Measurements from ENCODE around the gene CRISPLD2. TPM values are rescaled to one million over a fixed set of nuclear protein-coding genes. Genes with fewer than 3 reads are reported as not detected.

The CRISPLD2 gene
- total RNA-seq, 2 experiments from 2014 or later = 0.47 to 0.99 TPM

DNA sequence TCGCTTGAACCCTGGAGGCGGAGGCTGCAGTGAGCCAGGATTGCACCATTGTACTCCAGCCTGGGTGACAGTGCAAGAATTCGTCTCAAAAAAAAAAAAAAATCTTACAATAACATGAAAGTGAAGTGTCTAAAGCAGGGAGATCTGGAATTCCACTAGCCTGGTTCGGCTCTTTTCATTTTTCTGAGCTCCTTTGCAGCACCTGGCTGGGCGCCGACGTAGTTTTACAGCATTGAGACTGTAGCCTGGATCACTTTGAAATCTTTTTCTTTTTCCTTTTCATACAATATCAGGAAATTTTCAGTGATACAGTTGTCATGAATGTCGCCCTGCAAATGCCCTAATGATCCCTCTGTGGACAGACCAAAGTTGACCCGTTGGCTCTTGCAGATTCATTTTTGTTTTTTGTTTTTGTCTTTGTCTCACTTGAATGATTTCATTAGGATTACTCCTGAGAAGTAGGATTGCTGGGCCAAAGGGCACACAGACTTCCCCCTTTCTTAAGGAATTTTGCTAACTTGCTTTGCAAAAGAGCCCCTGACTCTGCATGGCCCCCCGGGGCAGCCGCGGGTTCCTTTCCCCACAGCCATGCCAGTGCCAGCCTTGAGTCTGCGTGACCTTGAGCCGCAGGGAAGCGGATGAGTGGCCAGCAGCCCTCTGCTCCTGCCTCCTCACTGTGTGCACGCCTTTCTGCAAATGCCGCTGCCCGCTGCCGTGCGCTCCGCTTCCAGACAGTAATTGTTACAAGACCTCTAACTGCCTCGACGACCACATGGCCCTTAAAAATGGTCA is 28.0 kb downstream of the CRISPLD2 start:
- no peak overlapping the region for H2AFZ ChIP-seq (ENCODE audit: low read length)
- H3K4me2 ChIP-seq (ENCODE audit: low read length) = no peak overlapping the region
- H3K36me3 ChIP-seq (ENCODE audit: insufficient read depth, low read length) = no peaks in the 10 kb centered on the region
- H3K4me1 ChIP-seq (ENCODE audit: insufficient read depth, low read length, poor library complexity, severe bottlenecking) = no peaks in the 10 kb centered on the region
- no peaks in the 10 kb centered on the region for H3K9me3 ChIP-seq (ENCODE audit: low read length)
- no TSS peak for BruUV-seq (replicated peaks)
- TF ChIP-seq, protein P1, sequence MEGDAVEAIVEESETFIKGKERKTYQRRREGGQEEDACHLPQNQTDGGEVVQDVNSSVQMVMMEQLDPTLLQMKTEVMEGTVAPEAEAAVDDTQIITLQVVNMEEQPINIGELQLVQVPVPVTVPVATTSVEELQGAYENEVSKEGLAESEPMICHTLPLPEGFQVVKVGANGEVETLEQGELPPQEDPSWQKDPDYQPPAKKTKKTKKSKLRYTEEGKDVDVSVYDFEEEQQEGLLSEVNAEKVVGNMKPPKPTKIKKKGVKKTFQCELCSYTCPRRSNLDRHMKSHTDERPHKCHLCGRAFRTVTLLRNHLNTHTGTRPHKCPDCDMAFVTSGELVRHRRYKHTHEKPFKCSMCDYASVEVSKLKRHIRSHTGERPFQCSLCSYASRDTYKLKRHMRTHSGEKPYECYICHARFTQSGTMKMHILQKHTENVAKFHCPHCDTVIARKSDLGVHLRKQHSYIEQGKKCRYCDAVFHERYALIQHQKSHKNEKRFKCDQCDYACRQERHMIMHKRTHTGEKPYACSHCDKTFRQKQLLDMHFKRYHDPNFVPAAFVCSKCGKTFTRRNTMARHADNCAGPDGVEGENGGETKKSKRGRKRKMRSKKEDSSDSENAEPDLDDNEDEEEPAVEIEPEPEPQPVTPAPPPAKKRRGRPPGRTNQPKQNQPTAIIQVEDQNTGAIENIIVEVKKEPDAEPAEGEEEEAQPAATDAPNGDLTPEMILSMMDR (conservative IDR thresholded peaks at IDR 0.05; ENCODE audit: low read length) = no peak
- no peak for TF ChIP-seq EZH2phosphoT487 (IDR thresholded peaks at IDR 0.05; ENCODE audit: borderline replicate concordance, low read depth, low read length)
- DNase-seq (ENCODE audit: low spot score) = no peak
- ChIA-PET CTCF (ENCODE audit: unreplicated experiment) (interaction anchor here (0.6 kb wide), 1 partner anchor 10 kb away, joined by 4 read pairs; no protein-coding TSS in a partner anchor), POLR2A (no interaction called here)
- H3K9me2 ChIP-seq (ENCODE audit: insufficient read depth, low read length) = no peaks in the 10 kb centered on the region
- intact Hi-C loops (cut with micrococcal nuclease; ENCODE audit: unreplicated experiment) = no loop called here
- no peaks in the 10 kb centered on the region for H4K20me1 ChIP-seq (ENCODE audit: insufficient read depth, low read length)
- no peaks in the 10 kb centered on the region for H3K79me2 ChIP-seq (ENCODE audit: insufficient read depth, low read depth, low read length)
- no peak overlapping the region for H3K27ac ChIP-seq (ENCODE audit: low read depth, low read length, poor library complexity, severe bottlenecking)
- no peak overlapping the region for H3K4me3 ChIP-seq (ENCODE audit: low read depth, low read length, poor library complexity, severe bottlenecking)

DNA sequence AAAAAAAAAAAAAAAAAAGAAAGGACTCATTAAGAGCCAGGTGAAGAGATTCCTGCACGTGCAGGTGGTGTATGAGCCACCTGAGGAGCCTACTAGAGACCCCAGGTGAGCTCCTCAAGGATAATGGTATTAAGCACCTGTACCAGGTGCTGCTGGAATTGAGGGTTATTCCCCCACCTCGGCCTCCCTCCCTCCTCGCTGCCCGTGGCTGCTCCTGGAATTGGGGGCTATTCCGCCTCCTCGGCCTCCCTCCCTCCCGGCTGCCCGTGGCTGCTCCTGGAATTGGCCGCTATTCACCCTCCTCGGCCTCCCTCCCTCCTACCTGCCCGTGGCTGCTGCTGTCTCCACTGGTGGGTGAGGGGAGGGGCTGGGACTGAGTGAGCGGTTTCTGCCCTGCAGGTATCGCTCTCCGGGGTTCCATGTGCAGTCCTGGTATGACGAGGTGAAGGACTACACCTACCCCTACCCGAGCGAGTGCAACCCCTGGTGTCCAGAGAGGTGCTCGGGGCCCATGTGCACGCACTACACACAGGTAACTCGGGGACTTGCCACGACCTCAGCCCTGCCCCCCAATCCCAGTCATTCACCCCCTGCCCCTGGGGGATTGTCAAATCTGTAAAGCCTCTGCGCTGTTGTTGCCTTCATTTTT is 29.3 kb downstream of the CRISPLD2 start:
- CTCF ChIA-PET (ENCODE audit: unreplicated experiment) = no interaction called here

More for the DNA sequence above, 29.3 kb downstream of the CRISPLD2 start:
- BruUV-seq (replicated peaks) = no TSS peak
- Histone ChIP-seq H2AFZ (ENCODE audit: low read length) (no peak overlapping the region), H3K9me3 (ENCODE audit: low read length) (no peaks in the 10 kb centered on the region), H3K27ac (ENCODE audit: low read depth, low read length, poor library complexity, severe bottlenecking) (no peak overlapping the region), H3K4me3 (ENCODE audit: low read depth, low read length, poor library complexity, severe bottlenecking) (no peak overlapping the region), H3K4me2 (ENCODE audit: low read length) (no peak overlapping the region), H3K4me1 (ENCODE audit: insufficient read depth, low read length, poor library complexity, severe bottlenecking) (no peaks in the 10 kb centered on the region), H4K20me1 (ENCODE audit: insufficient read depth, low read length) (no peaks in the 10 kb centered on the region), H3K9me2 (ENCODE audit: insufficient read depth, low read length) (no peaks in the 10 kb centered on the region), H3K79me2 (ENCODE audit: insufficient read depth, low read depth, low read length) (no peaks in the 10 kb centered on the region), H3K36me3 (ENCODE audit: insufficient read depth, low read length) (no peaks in the 10 kb centered on the region)
- POLR2A ChIA-PET = no interaction called here
- no peak for TF ChIP-seq EZH2phosphoT487 (IDR thresholded peaks at IDR 0.05; ENCODE audit: borderline replicate concordance, low read depth, low read length)
- TF ChIP-seq, protein P1 (conservative IDR thresholded peaks at IDR 0.05; ENCODE audit: low read length) = no peak
- DNase-seq (ENCODE audit: low spot score) = no peak
- intact Hi-C loops (cut with micrococcal nuclease; ENCODE audit: unreplicated experiment) = no loop called here

Data from OCI-LY7 (cell line).